Femur (tissue), 1 donor: Measurements from ENCODE around the gene SNORC.

ENCODE experiments used
- DNase-seq: peaks from one replicate; pipeline ENCODE4 v3.0.0-alpha.2; 2017

The SNORC gene

DNA sequence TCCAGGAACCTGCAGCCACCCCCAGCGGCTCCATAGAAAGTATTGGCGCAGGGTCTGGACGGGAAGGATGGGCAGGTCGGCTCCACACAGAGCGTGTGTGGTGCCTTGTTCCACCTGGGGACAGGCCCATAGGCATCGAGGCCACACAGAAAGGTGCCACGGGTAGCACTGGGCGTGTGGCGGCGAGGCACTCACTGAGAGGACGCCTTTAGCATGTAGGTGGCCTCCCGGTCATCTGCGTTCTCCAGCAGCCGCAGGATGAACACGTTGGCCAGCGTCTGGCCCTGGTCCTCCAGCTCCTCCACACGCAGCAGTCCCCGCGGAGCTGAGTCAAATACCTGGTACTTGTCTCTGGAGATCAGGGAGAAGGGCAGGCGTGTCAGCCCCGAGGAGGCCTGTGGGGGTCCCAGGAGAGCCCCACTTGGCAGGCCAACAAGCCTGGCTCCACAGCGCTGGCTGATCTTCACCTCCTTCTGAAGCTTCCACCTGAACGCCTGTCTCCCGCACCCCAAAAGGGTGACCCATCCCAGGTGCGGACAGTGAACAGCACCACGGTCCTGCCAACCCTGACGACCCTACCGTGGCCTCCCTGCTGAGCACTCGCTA, 13.2 kb downstream of the SNORC start:
- no peak for DNase-seq

DNA sequence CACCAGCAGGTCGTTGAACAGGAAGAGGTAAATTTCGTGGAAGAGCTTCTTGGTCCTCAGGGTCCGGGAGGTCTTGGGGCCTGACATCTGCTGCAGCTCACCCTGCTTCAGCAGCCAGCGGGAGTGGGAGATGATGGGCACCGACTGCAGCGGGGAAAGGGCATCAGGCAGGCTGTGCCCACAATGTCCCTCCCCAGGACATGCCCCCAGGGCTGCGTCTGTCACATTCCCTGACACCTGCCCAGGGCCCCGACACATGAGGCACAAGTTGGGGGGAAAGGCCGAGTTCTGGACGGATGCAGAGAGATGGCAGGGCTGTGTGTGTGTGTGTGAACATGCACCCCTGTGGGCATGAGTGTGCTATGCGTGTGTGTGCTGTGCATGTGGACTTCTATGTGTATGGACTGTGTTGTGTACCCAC, 13.9 kb downstream of the SNORC start:
- DNase-seq, result no peak

DNA sequence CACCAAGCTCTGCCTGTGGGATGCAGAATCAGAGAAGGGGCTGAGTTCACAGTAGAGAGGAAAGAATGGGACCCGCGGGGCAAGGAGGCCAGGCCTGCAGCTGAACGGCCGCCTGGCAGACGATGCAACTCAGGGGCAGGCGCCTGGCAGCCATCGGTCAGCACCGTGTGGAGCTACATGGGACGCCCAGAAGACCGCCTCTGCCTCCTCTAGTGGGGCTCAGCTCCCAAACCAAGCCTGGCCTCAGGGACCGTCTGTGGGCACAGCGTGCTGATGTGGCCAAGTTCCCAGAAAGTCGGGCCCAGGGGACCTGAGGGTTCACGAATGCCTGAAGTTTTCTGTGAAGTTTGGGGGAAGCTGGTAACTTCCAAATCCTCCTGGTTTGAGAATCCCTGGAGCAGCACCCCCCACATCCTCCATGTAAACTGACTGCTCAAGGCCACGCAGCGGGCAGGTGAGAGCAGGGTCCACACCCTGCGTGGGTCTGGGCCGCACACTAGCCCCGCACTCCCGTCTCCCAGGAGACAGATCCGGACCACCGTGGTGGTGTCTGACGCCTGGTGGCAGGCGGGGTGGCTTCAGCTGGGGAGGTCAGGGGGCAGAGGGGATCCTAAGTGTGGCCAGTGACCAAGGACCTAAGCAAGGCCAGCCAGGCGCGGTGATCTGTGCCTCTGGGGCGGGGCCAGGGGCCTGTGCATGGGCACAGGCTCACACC, 14.6 kb downstream of the SNORC start:
- DNase-seq, result no peak

DNA sequence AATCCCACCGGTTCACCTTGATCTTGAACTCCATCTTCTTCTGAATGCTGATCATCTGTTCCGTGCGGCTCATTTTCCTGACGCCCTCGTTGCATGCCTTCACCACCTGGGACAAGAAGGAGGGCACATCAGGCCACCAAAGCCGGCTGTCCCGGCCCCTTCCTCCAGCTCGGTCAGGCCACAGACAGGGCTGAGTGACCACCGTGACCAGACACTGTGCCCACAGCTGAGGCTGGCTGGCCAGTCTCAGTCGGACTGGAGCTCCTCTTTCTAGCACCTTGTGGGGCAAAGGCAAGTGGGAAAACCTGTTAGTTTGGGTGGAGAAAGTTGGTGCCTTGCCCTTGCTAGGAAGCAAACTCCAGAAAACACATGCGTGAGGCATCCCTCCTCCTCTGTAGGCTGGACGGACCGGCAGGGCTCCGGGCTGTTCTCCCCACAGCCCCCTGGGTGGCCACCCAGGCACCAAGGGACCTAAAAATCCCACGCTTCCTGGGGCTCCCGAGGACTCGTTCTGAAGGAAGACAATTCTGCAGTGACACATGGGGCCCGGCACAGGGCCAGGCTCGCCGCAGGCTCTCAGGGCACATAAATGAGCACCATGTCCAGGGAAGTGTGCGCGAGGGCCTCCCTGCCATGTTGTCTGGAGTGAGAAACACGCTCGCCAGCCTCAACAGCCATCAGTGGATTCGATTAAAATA, 15.3 kb downstream of the SNORC start:
- no peak for DNase-seq

- DNase-seq, result no peak
Observed at GRCh38 chr2:232886176-232886575, 16.1 kb downstream of the SNORC start.

DNA sequence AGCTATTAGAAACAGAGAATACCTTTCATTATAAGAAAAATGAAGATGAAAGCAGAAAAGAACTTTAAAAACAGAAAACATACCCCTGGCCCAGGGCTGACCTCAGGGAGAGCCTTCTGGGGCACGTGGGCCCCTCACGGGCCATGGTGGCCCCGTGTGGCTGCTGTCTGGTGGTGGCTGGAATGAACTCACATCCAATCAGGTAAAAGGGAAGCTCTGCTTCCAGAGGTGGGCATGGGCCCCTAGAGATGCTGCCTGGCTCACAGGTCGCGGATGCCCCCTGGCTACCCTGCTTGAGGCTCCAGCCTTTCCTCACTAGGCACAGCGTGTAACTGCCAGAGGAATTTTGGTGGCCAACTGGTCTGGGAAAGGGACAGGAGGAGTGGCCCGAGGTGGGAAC, 16.6 kb downstream of the SNORC start:
- DNase-seq, result no peak

DNA sequence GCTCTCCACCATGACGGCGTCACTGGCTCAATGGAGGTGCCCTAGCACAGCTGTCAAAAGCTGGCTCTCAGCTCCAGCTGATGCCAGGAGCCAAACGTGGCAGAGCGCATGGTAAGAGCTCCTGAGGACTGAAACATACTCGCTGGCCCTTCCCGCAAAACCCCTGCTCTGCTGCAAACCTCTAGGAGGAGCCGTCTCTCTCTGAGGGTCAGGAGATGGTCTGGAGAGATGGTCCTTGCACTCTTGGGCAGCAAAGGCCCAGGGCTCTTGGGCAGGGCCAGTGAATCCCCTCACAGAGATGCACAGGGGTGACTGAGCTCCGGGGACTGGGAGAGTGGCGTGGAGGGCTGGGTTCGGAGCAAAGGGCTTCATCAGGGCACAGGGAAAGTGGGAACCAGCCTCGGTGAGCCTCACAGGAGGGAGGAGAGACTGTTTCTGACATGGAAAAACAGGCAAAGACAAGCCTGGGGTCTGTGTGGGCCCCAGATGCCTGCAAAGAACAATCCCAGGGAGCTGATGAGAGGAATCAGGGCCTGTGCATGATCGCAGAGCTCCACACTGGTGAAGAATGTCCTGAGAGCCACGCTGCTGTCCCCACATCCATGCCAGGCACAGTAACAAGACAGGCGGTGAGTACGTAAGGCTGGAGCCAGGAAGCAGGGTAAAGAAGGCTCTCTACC, 17.2 kb downstream of the SNORC start:
- no peak for DNase-seq

GRCh38 chr2:232888099-232888836, 18.2 kb downstream of the SNORC start:
- DNase-seq, result no peak

DNA sequence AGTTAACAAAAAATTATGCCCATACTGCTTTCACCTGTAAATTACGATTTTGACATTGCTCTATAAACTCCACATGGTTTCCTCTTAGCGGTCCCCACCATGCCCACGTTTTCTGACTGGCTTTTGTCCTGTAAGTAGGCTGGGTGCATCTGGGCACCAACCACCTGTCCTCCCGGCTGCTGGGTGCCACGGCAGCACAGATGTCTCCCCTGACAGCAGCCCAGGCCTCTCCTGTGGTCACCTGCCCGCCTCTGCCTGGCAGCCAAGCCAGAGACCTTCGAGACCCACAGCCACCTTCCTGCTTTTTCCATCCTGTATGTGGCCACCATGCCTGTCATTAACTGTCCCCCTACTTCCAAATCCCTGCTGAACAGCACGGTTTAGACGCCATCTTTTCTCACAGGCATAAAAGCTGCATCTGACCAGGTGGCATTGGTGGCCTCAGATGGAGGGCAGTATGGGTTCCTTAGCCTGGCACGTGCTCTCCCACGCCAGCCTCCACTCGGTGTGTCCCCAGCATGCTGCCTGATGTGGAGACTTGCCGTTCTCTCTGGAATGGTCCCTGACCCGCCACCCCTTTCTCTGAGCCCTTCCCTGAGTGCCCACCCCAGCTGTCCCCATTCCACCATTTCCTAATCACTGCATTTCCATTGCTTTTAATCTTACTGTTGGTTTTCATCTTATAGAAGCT, 18.9 kb downstream of the SNORC start:
- DNase-seq, result no peak

DNA sequence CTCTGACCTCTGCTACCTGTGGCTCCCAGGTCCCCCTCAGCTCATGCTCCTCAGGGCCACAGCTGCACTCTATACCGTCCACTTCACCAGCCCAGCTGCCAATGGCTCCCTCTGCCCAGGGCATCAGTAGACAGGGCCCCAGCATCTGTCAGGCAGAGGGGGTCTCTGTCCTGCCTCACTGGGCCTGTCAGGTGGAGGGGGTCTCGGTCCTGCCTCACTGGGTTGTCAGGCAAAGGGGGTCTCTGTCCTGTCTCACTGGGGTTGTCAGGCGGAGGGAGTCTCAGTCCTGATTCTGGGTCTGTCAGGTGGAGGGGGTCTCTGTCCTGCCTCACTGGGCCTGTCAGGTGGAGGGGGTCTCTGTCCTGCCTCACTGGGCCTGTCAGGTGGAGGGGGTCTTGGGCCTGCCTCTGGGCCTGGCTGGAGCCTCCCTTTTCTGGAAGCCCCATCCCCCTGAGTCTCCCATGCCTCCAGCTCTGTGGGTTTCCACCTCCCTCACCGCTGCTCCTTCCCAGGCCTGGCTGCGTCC, 19.9 kb downstream of the SNORC start:
- DNase-seq, result no peak

GRCh38 chr2:232890536-232890895, 20.5 kb downstream of the SNORC start:
- no peak for DNase-seq

- DNase-seq, result no peak
Observed at GRCh38 chr2:232890896-232891601, 21.0 kb downstream of the SNORC start.

DNA sequence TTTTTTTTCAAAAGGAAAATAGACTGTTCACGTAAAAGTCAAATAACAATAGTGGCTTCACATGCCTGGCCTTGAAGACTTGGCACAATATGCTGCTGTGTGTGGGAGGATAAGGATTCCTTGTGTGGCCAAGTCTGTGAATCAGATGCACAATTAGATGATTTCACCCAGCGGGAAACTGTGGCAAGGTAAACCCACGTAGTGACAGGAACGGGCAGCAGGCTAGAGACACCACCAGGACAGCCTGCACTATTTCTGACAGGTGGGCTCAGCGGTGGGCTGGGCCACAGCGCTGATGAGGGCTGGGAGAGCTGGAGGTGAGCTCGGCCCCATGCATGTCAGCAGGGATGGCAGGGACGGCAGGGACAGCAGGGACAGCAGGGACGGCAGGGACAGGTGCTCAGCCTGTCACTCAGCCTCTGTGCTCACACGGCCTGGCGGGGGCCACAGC, 21.6 kb downstream of the SNORC start:
- DNase-seq, result no peak

GRCh38 chr2:232892221-232892620, 22.2 kb downstream of the SNORC start:
- DNase-seq, result no peak

DNA sequence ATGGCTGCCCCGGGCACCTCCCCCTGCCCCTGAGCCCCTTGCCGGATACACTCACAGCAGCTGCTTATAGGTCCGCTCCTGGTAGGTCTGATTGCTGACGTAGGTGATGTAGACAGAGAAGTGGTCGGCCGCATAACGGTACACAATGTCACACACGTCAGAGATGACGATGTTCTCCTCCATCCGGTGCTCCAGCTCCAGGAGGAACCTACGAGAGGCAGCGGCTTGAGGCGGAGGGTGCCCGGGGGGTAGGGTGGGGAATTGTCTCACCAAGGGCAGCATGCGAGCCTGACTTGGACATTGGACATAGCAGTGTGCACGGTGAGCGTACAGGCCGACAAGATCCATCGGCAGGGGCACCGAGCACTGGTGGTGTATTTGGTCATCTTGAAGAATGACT, 22.8 kb downstream of the SNORC start:
- DNase-seq, result no peak

- DNase-seq, result no peak
Observed at GRCh38 chr2:232893834-232894233, 23.8 kb downstream of the SNORC start.

DNA sequence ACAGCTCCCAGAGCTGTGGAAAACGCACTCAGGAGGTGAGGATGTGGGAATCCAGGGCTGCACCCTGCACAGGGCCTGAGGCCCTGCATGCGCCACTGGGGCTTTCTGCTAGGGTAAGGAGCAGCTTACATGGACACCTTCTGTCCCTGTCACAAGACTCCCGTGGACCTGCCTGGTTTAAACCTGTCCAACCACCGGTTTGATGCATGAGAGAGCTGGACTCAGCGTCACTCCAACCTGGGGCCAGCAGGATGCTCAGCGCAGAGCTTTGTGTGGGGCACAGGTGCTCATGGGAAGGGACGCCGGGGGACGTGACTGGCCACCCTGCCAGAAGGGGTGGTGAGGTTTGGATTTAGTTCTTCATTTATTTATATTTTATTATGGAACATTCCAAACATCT, 24.2 kb downstream of the SNORC start:
- no peak for DNase-seq

- DNase-seq, result no peak
Observed at GRCh38 chr2:232894746-232895145, 24.7 kb downstream of the SNORC start.

DNA sequence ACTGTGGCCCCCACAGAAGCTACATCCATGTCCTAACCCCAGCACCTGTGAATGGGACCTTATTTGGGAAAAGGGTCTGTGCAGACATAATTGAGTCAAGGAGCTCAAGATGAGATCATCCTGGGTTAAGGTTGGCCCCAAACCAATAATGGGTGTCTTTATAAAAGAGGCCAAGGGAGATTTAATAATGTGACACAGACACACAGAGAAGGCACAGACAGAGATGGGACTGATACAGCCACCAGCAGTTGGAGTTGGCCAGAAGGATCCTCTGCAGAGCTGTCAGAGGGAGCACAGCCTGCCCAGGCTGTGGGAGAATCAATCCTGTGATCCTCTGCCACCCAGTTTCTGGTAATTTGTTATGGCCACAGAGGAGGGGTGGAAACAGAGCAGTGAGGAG, 26.0 kb downstream of the SNORC start:
- DNase-seq, result no peak

DNA sequence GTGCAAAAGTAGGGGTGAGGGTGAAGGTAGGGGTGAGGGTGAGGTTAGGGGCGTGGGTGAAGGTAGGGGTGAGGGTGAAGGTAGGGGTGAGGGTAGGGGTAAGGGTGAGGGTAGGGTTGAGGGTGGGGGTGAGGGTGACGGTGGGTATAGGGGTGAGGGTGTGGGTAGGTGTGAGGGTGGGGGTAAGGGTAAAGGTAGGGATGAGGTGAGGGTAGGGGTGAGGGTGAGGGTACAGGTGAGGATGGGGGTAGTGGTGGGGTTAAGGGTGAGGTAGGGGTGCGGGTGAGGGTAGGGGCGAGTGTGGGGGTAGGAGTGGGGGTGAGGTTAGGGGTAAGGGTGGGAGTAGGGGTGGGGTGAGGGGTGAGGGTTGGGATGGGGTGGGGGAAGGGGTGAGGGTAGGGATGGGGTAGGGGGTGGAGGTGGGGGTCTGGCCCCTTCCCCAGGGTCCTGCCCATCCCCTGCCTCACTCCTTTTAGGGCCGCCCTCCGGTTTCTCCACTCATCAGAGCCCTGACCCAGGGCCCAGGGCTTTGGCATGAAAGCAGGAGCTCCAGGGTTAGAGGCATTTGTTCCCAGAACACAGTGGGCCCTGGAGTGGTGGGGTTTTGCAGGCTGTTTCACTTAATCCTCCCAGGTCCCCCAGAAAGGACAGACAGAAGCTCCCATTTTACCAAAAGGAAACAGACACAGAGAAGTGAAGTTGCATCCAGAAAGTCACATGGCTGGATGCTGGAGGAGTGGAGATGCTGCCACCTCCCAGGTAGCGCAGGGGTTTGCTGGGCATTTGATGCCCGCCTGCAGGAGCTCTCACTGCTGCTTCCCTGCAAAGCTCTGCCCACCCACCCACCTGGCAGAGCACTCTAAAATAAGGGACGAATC, 26.9 kb downstream of the SNORC start:
- DNase-seq, result no peak
